Ovary (tissue), 9 donors: Measurements from ENCODE around the gene MPP4. TPM values are rescaled to one million over a fixed set of nuclear protein-coding genes. Genes with fewer than 3 reads are reported as not detected.

ENCODE experiments used
- DNase-seq, 5 donors: peaks; one replicate each; pipeline ENCODE4 v3.0.0-alpha.2; 2019 to 2020
- H3K27ac ChIP-seq, 2 donors: fragments of 200-600 bp; one replicate each; pipeline versions ENCODE4 v1.5.1 to v1.8.0; 2019 to 2022
- H3K27me3 ChIP-seq: fragments of 200-600 bp; one replicate; pipeline ENCODE4 v1.8.0; 2022
- H3K36me3 ChIP-seq: fragments of 200-600 bp; sonication (generic); one replicate; pipeline ENCODE4 v1.5.1; 2019
- H3K4me1 ChIP-seq: one replicate; pipeline ENCODE4 v1.8.1; 2013; ENCODE audit warnings: mild to moderate bottlenecking, moderate library complexity; ENCODE audit not compliant: insufficient read depth
- H3K4me3 ChIP-seq: fragments of 200-600 bp; sonication (generic); one replicate; pipeline ENCODE4 v1.5.1; 2017
- H3K9me3 ChIP-seq, 2 donors: fragments of 200-600 bp in 1 of 2; sonication (generic) in 1 of 2; one replicate each; pipeline versions ENCODE4 v1.5.1 to v1.8.1; 2013 to 2019; ENCODE audit warnings: mild to moderate bottlenecking in 1 of 2, moderate library complexity in 1 of 2
- EP300 ChIP-seq: sonication (generic); formaldehyde crosslinking; IDR thresholded peaks from one replicate; pipeline ENCODE4 v1.6.1; 2017; ENCODE audit warnings: antibody characterized with exemption
- POLR2A ChIP-seq: fragments of 450-650 bp; IDR thresholded peaks from one replicate; pipeline ENCODE4 v1.6.1; 2017; ENCODE audit warnings: antibody characterized with exemption, mild to moderate bottlenecking, moderate library complexity
- WGBS, 3 donors: extraction: QIAGEN DNeasy Blood & Tissue Kit in 1 of 3; methylation state at CpG; one replicate each; pipeline versions ENCODE4 v1.1.5 to v1.1.7; 2013 to 2017; 5-methylcytosine and 5-hydroxymethylcytosine counted together
- intact Hi-C, 4 donors: fragments of 100-400 bp; cut with DNase I; formaldehyde crosslinking; loops; one replicate each; pipeline versions ENCODE4 v1.11.0 to v1.15.1; 2022 to 2023
- polyA plus RNA-seq, 2 donors: library from polyadenylated mRNA; stranded (reverse); fragments of 200-250 nt in 1 of 2; fragments of 350-450 nt in 1 of 2; fragmentation: Illumina TruSeq in 1 of 2; extraction: RNeasy Lipid Tissue Mini Kit (QIAGEN cat#74804) in 1 of 2; gene quantifications; one replicate each; pipeline ENCODE4 v1.2.3, GENCODE V29; 2013 to 2014
- total RNA-seq, 7 donors: library from RNA; depleted of rRNA in 2 of 7; stranded (reverse); fragments of >200 nt in 2 of 7; fragmentation: NEBNext Ultra II Directional in 3 of 7; extraction: Animal tissue kit (Norgen Biotek cat#: 25700) in 3 of 7; gene quantifications; one replicate each; pipeline versions ENCODE4 v1.1.0 to v1.2.4, GENCODE V29; 2016 to 2023
- TF ChIP-seq, protein P1 (sequence below), 3 donors: fragments of 450-650 bp in 2 of 3; fragments of 200-600 bp in 1 of 3; IDR thresholded peaks; one replicate each; pipeline versions ENCODE4 v1.5.1 to v1.8.0; 2016 to 2022; ENCODE audit warnings: antibody characterized with exemption in 3 of 3, mild to moderate bottlenecking in 1 of 3
- donor health status: DM: no; HTN: no; CAD: no; lungs with moderate emphysema.
- donor health status: DM: no; HTN: no; CAD: no.
- donor health status: Bipolar disorder and iron deficiency.
- donor health status: DM: yes; HTN: yes; CAD: no.
- donor health status: DM: no; HTN: no; CAD: no.
- donor health status: DM: yes; HTN: yes; CAD: no.

The MPP4 gene
- total and polyA plus RNA-seq, 9 donors: 0.04 to 0.36 (median 0.23) TPM; not detected in 5

DNA sequence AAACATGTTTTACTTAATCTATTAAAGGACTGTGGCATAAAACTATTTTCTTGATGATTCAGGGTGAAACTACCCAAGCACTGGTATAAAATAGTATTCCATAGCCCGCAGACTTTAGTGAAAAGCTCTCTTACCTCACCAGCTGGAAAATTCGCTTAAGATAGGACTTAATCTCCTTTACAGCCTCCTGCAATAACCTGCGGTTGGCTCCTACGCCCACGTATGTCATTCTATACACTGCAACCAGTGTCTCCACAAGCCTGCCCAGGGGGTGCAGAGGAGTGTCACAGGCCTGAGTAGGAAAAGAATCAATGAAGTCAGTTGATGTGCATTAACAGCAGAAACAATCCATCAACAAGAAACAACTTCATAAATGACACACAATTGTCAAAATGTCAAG is 11.3 kb upstream of the MPP4 start:
- no peaks in the 10 kb centered on the region for H3K4me1 ChIP-seq
- DNase-seq: no peak
- no peaks in the 10 kb centered on the region for H3K27me3 ChIP-seq
- TF ChIP-seq, protein P1, sequence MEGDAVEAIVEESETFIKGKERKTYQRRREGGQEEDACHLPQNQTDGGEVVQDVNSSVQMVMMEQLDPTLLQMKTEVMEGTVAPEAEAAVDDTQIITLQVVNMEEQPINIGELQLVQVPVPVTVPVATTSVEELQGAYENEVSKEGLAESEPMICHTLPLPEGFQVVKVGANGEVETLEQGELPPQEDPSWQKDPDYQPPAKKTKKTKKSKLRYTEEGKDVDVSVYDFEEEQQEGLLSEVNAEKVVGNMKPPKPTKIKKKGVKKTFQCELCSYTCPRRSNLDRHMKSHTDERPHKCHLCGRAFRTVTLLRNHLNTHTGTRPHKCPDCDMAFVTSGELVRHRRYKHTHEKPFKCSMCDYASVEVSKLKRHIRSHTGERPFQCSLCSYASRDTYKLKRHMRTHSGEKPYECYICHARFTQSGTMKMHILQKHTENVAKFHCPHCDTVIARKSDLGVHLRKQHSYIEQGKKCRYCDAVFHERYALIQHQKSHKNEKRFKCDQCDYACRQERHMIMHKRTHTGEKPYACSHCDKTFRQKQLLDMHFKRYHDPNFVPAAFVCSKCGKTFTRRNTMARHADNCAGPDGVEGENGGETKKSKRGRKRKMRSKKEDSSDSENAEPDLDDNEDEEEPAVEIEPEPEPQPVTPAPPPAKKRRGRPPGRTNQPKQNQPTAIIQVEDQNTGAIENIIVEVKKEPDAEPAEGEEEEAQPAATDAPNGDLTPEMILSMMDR (IDR thresholded peaks at IDR 0.05): no peak
- intact Hi-C loops: no loop called here
- no peaks in the 10 kb centered on the region for H3K36me3 ChIP-seq
- 83 to 86% (median 84%) methylated on average over 5 of the region's 5 CpGs for WGBS, 3 donors
- no peaks in the 10 kb centered on the region for H3K9me3 ChIP-seq
- no peak overlapping the region for H3K27ac ChIP-seq
- H3K4me3 ChIP-seq: no peak overlapping the region

DNA sequence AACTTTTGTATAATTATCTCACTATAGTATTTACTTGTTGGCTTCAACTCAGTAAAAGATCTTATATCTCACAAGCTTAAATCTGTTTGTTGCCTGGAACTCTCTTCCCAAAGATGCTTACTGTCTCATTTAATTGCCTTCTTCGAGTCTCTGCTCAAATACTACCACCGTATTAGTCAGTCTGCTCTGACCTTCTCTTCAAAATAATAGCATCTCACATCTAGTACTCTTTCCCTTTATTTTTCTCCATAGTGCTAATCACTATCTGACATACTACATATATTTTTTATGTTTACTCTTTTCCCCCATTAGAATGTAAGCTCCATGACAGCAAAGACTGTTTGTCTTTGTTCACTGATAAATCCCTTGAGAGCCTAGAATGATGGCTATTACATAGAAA is 10.6 kb upstream of the MPP4 start:
- H3K36me3 ChIP-seq: no peaks in the 10 kb centered on the region
- no peaks in the 10 kb centered on the region for H3K27me3 ChIP-seq
- 54 to 61% (median 55%) methylated on average over 2 of the region's 2 CpGs for WGBS, 3 donors
- no peak overlapping the region for H3K27ac ChIP-seq
- H3K9me3 ChIP-seq: no peaks in the 10 kb centered on the region
- H3K4me1 ChIP-seq: no peaks in the 10 kb centered on the region
- TF ChIP-seq EP300 (no peak), POLR2A (no peak)
- TF ChIP-seq, protein P1 (IDR thresholded peaks at IDR 0.05): no peak
- no peak overlapping the region for H3K4me3 ChIP-seq
- intact Hi-C loops: no loop called here
- no peak for DNase-seq

DNA sequence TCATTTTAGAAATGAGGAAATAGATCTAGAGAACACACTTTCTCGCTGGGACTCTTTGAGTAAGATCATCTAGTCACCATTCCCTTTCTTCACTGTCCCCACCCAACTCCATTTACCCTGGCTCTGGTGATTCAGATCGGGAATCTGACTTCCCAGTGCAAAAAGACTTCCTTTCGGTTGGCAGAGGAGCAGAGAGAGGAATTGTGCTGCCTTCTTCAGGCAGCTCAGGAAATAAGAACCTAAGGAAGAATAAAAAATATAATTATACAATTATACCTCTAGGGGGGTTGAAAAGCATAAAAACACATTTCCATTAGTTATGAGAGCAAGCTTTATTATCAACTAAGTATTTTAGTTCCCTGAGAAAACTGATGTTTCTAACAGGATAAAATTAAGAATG is 9.3 kb upstream of the MPP4 start:
- Histone ChIP-seq H3K27me3 (no peaks in the 10 kb centered on the region), H3K27ac (no peak overlapping the region), H3K36me3 (no peaks in the 10 kb centered on the region), H3K4me3 (no peak overlapping the region), H3K9me3 (no peaks in the 10 kb centered on the region), H3K4me1 (no peaks in the 10 kb centered on the region)
- no peak for TF ChIP-seq EP300
- TF ChIP-seq, protein P1 (IDR thresholded peaks at IDR 0.05): no peak
- no peak for TF ChIP-seq POLR2A
- intact Hi-C loops: no loop called here
- WGBS, 3 donors: 63 to 74% (median 71%) methylated on average over 3 of the region's 3 CpGs
- no peak for DNase-seq

DNA sequence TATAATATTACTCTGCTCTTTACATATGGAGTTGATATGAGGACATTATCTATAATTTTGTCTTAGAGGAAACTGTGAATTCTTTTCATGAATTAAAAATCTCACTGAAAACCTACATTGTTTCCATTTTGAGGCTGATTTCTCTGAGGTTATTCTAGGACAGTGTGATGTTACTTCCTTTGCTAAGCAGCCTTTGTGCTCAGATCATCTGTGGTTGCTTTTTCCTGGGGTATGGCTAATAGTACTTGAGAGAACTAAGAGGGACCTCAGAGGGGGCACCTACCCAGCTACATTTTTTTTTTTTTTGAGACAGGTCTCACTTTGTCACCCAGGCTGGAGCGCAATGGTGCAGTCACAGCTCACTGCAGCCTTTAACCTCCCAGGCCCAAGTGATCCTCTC is 8.7 kb upstream of the MPP4 start:
- Histone ChIP-seq H3K27ac (no peak overlapping the region), H3K4me3 (no peak overlapping the region), H3K36me3 (no peaks in the 10 kb centered on the region), H3K4me1 (no peaks in the 10 kb centered on the region), H3K9me3 (no peaks in the 10 kb centered on the region), H3K27me3 (no peaks in the 10 kb centered on the region)
- TF ChIP-seq POLR2A: no peak
- TF ChIP-seq, protein P1 (IDR thresholded peaks at IDR 0.05): no peak
- TF ChIP-seq EP300: no peak
- intact Hi-C loops: no loop called here
- WGBS, 3 donors: 94 to 100% (median 96%) methylated on average over 1 of the region's 1 CpG
- DNase-seq: no peak

DNA sequence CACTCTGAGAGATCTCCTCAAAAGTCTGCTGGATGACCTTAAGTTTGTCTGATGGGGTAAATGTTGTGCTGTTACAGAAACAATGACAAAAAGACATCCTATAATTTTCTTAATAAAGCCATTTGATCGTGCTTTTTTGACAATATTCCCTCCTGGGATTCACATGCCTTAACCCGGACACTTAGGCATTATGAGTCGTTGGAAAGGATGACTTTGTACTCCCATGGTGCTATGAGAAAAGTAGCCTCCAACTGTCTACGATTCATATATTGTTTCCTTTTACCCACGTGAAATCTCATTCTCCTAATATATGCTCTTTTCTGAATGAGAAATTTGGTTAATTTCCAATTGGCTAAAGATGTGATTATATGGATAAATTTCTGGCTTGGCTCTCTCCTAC is 6.1 kb upstream of the MPP4 start:
- Histone ChIP-seq H3K9me3 (no peaks in the 10 kb centered on the region), H3K4me3 (no peak overlapping the region), H3K27ac (no peak overlapping the region), H3K27me3 (no peaks in the 10 kb centered on the region), H3K36me3 (no peaks in the 10 kb centered on the region), H3K4me1 (no peaks in the 10 kb centered on the region)
- intact Hi-C loops: no loop called here
- TF ChIP-seq, protein P1 (IDR thresholded peaks at IDR 0.05): no peak
- TF ChIP-seq POLR2A (no peak), EP300 (no peak)
- DNase-seq: no peak
- WGBS, 3 donors: 82 to 88% (median 86%) methylated on average over 5 of the region's 5 CpGs
